GM12875 (cell line): ENCODE data around the gene ATP6V1C2.
"Not testable (repeated sequence)": the region's sequence is repeated elsewhere in the genome, so short reads cannot be mapped to it uniquely, and the experiment has no call there.

ENCODE experiments used
- H3K4me3 ChIP-seq: one replicate; pipeline ENCODE4 v1.5.1; 2011; ENCODE audit warnings: low read depth, low read length, control low read depth
- TF ChIP-seq, protein P1 (sequence below): IDR thresholded peaks from 2 replicates; pipeline ENCODE4 v1.5.1; 2011; ENCODE audit warnings: low read depth, mild to moderate bottlenecking, control low read depth, inconsistent platforms, low read length, moderate library complexity, borderline replicate concordance; ENCODE audit not compliant: insufficient read depth

The ATP6V1C2 gene

DNA sequence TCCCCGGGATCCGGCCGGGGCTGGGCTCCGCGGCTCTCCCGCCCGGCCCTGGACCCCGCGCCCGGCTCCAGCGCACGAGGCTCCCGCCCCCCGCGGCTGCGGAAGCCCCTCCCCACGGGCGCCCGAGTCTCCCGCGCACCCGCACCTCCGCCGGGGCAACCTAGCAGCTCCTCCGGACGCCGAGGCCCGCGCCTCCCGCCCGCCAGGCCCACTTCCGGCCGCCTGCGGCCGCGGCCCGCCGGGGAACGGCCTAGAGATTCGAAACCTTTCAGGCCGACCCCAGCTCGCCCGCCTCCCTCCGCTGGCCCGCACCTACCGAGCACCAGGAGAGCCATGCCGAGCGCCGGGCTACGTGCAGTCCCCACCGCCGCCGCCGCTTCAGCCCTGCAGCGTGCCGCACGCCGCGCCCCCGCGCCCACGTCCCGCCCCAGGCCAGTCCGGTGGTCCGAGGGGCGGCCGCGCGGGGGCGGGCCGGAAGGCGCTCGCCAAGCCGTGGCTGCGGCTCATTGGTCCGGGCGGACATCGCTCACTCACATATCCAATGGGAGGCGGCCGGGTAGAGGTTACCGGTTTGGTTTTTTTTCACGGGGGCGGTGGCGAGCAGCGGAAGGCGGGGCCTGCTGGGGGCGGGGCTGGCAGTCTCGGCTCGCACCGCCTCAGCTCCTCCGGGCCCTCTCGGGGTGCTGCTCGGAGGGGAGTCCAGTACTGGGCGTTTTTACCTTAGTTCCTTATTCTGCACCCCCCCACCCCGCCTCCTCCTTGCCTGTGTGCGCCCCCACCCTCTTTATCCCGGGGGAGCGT, 91.1 kb downstream of the ATP6V1C2 start, which contains the start of gene PDIA6:
Gene PDIA6, minus strand, starts transcription at position 424 of the 801 bp plus-strand sequence. Its CDS starts 89 bp downstream, at position 335.
- TF ChIP-seq, protein P1, sequence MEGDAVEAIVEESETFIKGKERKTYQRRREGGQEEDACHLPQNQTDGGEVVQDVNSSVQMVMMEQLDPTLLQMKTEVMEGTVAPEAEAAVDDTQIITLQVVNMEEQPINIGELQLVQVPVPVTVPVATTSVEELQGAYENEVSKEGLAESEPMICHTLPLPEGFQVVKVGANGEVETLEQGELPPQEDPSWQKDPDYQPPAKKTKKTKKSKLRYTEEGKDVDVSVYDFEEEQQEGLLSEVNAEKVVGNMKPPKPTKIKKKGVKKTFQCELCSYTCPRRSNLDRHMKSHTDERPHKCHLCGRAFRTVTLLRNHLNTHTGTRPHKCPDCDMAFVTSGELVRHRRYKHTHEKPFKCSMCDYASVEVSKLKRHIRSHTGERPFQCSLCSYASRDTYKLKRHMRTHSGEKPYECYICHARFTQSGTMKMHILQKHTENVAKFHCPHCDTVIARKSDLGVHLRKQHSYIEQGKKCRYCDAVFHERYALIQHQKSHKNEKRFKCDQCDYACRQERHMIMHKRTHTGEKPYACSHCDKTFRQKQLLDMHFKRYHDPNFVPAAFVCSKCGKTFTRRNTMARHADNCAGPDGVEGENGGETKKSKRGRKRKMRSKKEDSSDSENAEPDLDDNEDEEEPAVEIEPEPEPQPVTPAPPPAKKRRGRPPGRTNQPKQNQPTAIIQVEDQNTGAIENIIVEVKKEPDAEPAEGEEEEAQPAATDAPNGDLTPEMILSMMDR: no peak
- peak within 1 kb of the TSS; percentile 73 for H3K4me3 ChIP-seq

DNA sequence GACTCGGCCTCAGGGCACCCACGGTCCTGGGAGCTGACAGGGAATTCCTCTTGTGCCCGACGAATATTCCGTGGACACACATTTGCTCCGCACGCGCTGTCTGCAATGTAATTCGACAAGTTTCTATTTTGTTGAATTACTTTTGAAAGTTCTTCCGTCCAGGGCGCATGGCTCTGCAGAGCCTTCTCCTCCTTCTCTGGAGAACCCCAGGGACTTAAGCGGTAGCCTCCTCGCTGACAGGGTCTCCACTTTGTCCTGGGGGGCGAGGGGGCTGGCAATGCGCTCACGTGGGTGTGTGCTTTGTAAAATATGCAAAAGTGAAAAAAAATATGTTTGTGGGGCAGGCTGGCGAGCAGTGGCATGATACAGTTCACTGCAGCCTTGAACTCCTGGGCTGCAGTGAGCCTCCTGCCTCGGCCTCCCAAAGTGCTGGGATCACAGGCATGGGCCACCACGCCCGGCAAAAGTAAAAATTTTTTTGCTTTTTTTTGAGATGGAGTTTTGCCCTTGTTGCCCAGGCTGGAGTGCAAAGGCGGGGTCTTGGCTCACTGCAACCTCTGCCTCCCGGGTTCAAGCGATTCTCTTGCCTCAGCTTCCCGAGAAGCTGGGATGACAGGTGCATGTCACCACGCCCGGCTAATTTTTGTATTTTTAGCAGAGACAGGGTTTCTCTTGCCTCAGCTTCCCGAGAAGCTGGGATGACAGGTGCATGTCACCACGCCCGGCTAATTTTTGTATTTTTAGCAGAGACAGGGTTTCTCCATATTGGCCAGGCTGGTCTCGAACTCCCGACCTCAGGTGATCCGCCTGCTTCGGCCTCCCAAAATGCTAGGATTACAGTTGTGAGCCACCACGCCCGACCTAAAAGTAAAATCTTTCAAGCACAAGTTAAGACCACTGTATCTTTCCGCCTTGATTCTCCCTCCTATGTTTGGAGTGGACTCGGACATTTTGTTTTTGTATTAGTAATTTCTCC, 92.0 kb downstream of the ATP6V1C2 start:
- peak overlapping the region; percentile 30 for H3K4me3 ChIP-seq

DNA sequence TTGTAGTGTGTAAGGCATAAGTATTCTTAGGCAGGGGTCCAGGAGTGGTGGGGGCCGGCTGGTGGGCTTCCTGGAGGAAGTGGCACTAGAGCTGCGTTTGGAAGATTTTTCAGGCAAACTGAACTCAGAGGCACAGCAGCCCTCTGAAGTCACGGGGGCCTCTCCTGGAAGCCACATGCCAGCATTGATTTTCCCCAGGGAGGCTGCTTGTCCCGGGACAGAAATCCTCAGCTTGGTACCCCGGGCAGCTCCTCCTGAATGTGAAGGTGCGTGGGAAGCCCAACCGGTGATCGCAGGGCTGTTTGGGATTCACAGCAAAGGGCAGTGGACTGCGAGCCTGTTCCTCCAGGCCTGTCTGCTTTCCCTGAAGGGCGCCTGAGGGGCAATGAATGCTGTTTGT, 92.7 kb downstream of the ATP6V1C2 start:
- TF ChIP-seq, protein P1: no peak

DNA sequence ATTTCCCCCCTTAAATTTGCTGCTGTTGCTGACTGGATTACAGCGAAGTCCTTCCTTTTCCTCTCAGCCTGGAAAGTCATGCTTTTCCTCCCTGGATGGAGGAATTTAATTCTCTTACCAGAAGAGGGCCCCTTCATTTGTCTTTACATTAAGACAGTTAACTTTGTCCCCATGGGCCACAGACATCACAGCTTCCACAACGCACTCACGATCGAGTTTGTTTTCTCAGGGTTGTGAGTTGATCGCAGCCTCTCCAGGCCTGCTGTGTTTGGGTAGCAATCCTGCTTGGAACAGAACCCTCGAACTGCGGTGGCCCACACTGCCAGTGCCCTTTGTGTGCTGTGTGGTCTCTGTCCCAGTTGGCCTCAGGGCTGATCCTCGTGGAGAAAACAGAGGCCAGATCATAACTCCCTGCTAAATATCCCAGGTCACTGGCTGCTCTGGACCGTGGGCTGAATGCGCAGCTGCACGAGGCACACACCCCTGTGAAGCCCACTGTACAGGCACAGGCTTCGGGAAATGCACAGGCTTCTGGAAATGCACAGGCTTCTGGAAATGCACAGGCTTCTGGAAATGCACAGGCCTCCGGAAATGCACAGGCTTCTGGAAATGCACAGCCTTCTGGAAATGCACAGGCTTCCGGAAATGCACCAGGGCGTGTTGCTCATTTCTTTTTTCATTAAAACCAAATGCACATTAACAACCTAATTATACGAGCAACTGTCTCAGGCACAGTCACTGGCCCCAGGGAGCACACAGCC, 93.3 kb downstream of the ATP6V1C2 start:
- H3K4me3 ChIP-seq: no peak overlapping the region
- TF ChIP-seq, protein P1: no peak

More for the DNA sequence above, 92.7 kb downstream of the ATP6V1C2 start:
- H3K4me3 ChIP-seq: no peak overlapping the region

DNA sequence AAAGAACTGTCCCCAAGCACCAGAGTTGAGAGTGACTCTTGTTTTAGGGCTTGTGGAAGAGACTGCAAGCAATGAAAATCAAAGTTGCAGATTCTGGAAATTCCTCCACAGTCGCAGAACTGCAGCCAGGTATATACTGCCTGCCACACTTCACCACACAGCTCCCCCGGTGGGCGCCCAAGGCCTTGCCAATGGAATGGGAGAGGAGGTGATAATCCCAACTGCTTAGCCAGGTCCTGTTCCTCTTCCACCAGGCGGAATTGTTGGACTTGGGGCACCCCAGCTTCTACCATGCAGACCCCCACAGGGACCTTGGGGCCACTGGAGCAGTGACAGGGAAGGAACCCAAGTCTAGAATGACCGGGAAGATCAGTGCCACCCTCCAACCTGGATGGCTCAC, 96.0 kb downstream of the ATP6V1C2 start:
- no peak overlapping the region for H3K4me3 ChIP-seq
- TF ChIP-seq, protein P1: peak; percentile 12; the same call in 1 of the 2 replicates

DNA sequence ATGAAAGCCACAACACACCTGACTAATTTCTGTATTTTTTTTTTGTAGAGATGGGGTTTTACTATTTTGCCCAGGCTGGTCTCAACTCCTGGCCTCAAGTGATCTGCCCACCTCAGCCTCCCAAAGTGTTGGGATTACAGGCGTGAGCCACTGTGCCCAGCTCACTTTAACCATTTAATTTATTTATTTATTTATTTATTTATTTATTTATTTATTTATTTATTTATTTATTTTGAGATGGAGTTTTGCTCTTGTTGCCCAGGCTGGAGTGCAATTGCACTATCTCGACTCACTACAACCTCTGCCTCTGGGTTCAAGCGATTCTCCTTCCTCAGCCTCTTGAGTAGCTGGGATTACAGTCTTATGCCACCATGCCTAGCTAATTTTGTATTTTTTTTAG, 96.9 kb downstream of the ATP6V1C2 start:
- H3K4me3 ChIP-seq: not testable (repeated sequence)

DNA sequence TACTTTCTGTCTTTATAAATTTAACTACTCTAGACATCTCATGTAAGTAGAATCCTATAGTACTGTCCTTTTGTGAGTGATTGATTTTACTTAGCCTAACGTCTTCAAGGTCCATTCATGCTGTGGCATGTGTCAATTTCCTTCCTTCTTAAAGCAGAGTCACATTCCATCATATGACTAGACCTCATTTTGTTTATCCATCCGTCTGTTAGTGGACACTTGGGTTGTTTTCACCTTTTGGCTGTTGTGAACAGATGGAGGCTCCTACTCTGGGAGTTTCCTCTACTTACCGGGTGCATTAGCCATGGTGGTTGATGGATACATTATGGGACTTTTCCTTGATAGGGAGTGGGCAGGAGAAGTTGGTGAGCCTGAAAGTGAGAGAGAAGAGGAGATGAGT, 97.6 kb downstream of the ATP6V1C2 start:
- H3K4me3 ChIP-seq: no peak overlapping the region

More for the DNA sequence above, 97.6 kb downstream of the ATP6V1C2 start:
- TF ChIP-seq, protein P1: no peak
